CD4-positive, alpha-beta T cell (primary cell): ENCODE measurements around the gene ALK. TPM values are rescaled to one million over a fixed set of nuclear protein-coding genes. Genes with fewer than 3 reads are reported as not detected.

Experiments
- ATAC-seq: fragments of 200-7000 bp; cut with Tn5 transposase; one replicate; pipeline ENCODE4 v1.10.0; 2022; ENCODE audit warnings: mild to moderate bottlenecking; ENCODE audit not compliant: poor library complexity
- CTCF ChIA-PET: fragments of 350-600 bp; sonication (Branson Sonifier 250); formaldehyde crosslinking; loops from one replicate; lab custom pipeline; 2021; ENCODE audit warnings: antibody characterized with exemption, inconsistent platforms; lab: Charles Lee
- POLR2A ChIA-PET: fragments of 350-600 bp; sonication (Branson Sonifier 250); formaldehyde crosslinking; loops from one replicate; lab custom pipeline; 2021; ENCODE audit warnings: antibody characterized with exemption, inconsistent platforms; lab: Charles Lee
- DNase-seq, 14 experiments: peaks; one replicate each; pipeline ENCODE4 v3.0.0-alpha.2; 2013 to 2020; ENCODE audit warnings: mixed read lengths in 2 of 14
- H3K27ac ChIP-seq, 2 donors: one replicate each; pipeline versions ENCODE4 v1.5.1 to v1.7.0; 2013; ENCODE audit warnings: low read length in 2 of 2, low read depth in 1 of 2, mild to moderate bottlenecking in 1 of 2
- H3K27me3 ChIP-seq, 2 experiments: 1 replicate in 1 of 2; 2 replicates in 1 of 2; pipeline versions ENCODE4 v1.6.1 to v1.7.0; 2013; ENCODE audit warnings: low read length in 2 of 2, control low read depth in 1 of 2, mild to moderate bottlenecking in 1 of 2, moderate library complexity in 1 of 2; ENCODE audit not compliant: insufficient read depth in 2 of 2, control insufficient read depth in 1 of 2
- H3K36me3 ChIP-seq: one replicate; pipeline ENCODE4 v1.6.1; 2013; ENCODE audit warnings: low read length, control low read depth; ENCODE audit not compliant: insufficient read depth
- H3K4me1 ChIP-seq: one replicate; pipeline ENCODE4 v1.6.1; 2013; ENCODE audit warnings: low read length, control low read depth; ENCODE audit not compliant: insufficient read depth
- H3K4me3 ChIP-seq: one replicate; pipeline ENCODE4 v1.5.1; 2013; ENCODE audit warnings: mild to moderate bottlenecking, low read length, moderate library complexity
- H3K9me3 ChIP-seq, 2 experiments: 1 replicate in 1 of 2; 2 replicates in 1 of 2; pipeline versions ENCODE4 v1.6.1 to v1.7.0; 2013; ENCODE audit warnings: low read length in 2 of 2, mild to moderate bottlenecking in 2 of 2, control low read depth in 1 of 2, moderate library complexity in 1 of 2; ENCODE audit not compliant: control insufficient read depth in 1 of 2, insufficient read depth in 1 of 2
- H3K27ac Mint-ChIP-seq: one replicate; pipeline ENCODE4 v1.8.0; 2020; ENCODE audit warnings: mixed read lengths
- H3K27me3 Mint-ChIP-seq: one replicate; pipeline ENCODE4 v1.8.0; 2021; ENCODE audit warnings: mixed read lengths
- H3K36me3 Mint-ChIP-seq: one replicate; pipeline ENCODE4 v1.8.0; 2021; ENCODE audit warnings: low read depth, mixed read lengths
- H3K4me1 Mint-ChIP-seq: one replicate; pipeline ENCODE4 v1.8.0; 2021; ENCODE audit warnings: low read depth, mixed read lengths
- H3K4me3 Mint-ChIP-seq: one replicate; pipeline ENCODE4 v1.8.0; 2020; ENCODE audit warnings: mild to moderate bottlenecking, mixed read lengths
- H3K9me3 Mint-ChIP-seq: one replicate; pipeline ENCODE4 v1.8.0; 2020; ENCODE audit warnings: mixed read lengths
- intact Hi-C, 2 experiments: fragments of 100-400 bp; cut with DNase I in 1 of 2; cut with micrococcal nuclease in 1 of 2; formaldehyde crosslinking; loops; one replicate each; pipeline versions ENCODE4 v1.15.1 to v1.9.0; 2023 to 2025; cut with DNase I, micrococcal nuclease
- total RNA-seq, 174 experiments: library from RNA in 2 of 174; stranded (reverse) in 2 of 174; gene quantifications; one replicate each; pipeline ENCODE4 v1.2.3 and lab custom pipeline; 2021 to 2026
- TF ChIP-seq, protein P1 (sequence below): fragments of 200-600 bp; IDR thresholded peaks from one replicate; pipeline ENCODE4 v1.8.0; 2022; ENCODE audit warnings: antibody characterized with exemption, mild to moderate bottlenecking

ALK gene
- total RNA-seq, 2 experiments from 2014 or later = not detected

DNA sequence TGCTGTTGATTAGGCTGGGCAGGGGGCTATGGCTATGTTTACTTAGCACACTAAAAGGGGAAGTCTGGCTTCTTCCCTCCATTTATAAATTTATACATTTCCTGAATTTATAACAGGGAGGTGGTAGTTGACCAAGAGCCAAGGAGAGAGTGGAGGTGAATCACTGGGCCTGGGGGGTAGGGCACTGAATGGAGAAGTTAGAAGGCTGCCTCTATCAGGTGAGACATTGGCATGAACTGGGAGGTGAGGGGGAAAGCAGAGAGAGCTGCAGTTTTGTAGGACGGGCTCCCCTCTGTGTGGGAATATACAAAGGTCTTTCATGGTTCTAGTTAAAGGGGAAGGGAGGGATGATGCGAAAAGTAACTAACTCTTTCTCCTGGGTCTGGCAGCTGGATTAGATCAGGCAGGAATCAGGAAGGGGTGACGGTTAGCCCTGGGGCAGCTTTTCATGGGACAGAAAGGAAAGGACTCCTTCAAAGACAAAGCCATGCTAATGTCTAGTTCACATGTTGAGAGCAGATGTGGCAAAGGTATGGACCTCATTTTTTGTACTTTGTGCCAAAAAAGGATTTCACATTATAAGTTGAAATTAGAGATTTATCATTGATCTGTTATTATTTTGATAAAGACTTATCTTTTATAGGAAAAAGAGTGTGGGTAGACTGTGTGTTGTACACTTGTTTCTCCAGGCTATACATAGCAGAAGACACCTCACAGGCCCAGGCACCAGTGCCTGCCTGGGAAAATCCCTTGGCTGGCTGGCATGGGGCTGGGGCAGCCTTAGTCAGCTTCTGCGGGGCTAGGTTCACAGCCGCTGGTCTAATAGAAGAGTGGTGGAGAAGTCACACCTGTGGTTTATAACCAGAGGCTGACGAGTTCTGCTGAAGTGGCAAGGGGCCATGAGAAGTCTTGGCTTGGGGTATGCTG is 647.4 kb downstream of the ALK start:
- TF ChIP-seq, protein P1, sequence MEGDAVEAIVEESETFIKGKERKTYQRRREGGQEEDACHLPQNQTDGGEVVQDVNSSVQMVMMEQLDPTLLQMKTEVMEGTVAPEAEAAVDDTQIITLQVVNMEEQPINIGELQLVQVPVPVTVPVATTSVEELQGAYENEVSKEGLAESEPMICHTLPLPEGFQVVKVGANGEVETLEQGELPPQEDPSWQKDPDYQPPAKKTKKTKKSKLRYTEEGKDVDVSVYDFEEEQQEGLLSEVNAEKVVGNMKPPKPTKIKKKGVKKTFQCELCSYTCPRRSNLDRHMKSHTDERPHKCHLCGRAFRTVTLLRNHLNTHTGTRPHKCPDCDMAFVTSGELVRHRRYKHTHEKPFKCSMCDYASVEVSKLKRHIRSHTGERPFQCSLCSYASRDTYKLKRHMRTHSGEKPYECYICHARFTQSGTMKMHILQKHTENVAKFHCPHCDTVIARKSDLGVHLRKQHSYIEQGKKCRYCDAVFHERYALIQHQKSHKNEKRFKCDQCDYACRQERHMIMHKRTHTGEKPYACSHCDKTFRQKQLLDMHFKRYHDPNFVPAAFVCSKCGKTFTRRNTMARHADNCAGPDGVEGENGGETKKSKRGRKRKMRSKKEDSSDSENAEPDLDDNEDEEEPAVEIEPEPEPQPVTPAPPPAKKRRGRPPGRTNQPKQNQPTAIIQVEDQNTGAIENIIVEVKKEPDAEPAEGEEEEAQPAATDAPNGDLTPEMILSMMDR = no peak
- no peaks in the 10 kb centered on the region for H3K4me1 Mint-ChIP-seq

DNA sequence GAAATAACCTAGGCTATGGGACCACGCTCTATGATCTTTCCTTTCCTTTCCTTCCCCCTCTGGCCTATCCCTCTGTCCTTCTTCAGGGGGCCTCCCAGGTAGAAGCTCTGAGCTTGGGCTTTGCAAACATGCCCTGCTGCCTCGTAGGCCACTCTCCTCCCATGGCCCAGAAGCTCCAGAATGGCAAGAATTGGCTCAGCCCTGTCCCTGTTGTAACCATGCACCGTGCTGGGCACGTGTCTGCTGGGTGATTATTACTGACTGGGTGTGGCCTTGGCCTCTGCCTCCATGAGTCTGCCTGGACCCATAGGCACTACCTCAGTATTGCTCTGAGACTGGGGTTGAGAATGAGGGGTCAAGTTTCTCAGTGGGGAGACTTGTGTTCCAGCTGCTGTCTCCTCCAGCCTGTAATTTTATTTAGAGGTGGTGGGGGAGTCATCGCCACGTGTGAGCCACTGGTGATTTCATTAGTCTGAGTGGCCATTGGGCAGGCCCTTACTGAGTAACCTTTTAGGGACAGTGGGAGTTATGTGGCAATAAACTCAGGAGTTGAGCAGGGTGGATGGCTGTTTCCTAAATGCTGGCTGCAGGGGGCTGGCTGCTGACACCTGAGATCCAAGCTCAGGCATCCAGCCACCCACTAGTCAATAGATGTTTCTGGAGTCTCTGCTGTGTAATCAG is 648.2 kb downstream of the ALK start:
- Mint-ChIP-seq H3K27ac (no peak overlapping the region), H3K4me1 (no peaks in the 10 kb centered on the region), H3K36me3 (no peaks in the 10 kb centered on the region), H3K27me3 (peaks cover 51% of the 10 kb centered on the region), H3K9me3 (no peaks in the 10 kb centered on the region), H3K4me3 (no peak overlapping the region)
- no peak overlapping the region for H3K27ac ChIP-seq
- no peaks in the 10 kb centered on the region for H3K4me1 ChIP-seq
- DNase-seq (no peak), ATAC-seq (no peak)
- TF ChIP-seq, protein P1 = no peak
- intact Hi-C loops = no loop called here
- H3K4me3 ChIP-seq = no peak overlapping the region
- H3K27me3 ChIP-seq = peaks cover 0 to 2% of the 10 kb centered on the region in 2 experiments
- no peaks in the 10 kb centered on the region for H3K36me3 ChIP-seq
- no peaks in the 10 kb centered on the region for H3K9me3 ChIP-seq
- ChIA-PET CTCF (no interaction called here), POLR2A (no interaction called here)

More for the DNA sequence above, 647.4 kb downstream of the ALK start:
- H3K36me3 ChIP-seq = no peaks in the 10 kb centered on the region
- Mint-ChIP-seq H3K36me3 (no peaks in the 10 kb centered on the region), H3K27ac (no peak overlapping the region), H3K4me3 (no peak overlapping the region), H3K27me3 (peaks cover 51% of the 10 kb centered on the region), H3K9me3 (no peaks in the 10 kb centered on the region)
- no peak overlapping the region for H3K27ac ChIP-seq
- H3K4me1 ChIP-seq = no peaks in the 10 kb centered on the region
- H3K27me3 ChIP-seq = peaks cover 0 to 2% of the 10 kb centered on the region in 2 experiments
- H3K4me3 ChIP-seq = no peak overlapping the region
- POLR2A ChIA-PET = no interaction called here
- DNase-seq = no peak
- intact Hi-C loops = no loop called here
- no peaks in the 10 kb centered on the region for H3K9me3 ChIP-seq
- ATAC-seq = no peak
- CTCF ChIA-PET = no interaction called here

DNA sequence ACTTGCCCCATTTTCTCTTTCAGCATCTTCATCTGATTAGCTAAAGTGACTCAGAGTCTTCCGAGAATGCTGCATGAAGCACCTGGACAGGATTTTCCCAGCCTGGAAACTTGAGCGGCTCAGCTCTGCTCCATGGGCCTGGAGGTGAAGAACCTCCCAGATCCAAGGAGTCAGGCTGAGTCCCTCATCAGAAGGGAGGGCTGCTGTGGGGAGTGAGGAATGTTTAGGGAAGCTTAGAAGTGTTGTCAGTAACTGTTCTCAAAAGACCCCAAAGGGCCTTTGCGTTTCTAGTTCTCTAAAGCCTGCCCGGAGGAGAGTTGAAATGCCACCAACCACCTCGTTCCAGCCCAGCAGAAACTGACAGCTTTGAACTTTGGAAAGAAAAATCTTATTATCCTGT is 649.1 kb downstream of the ALK start:
- Histone ChIP-seq H3K9me3 (no peaks in the 10 kb centered on the region), H3K4me3 (no peak overlapping the region), H3K27ac (no peak overlapping the region), H3K36me3 (no peaks in the 10 kb centered on the region), H3K4me1 (no peaks in the 10 kb centered on the region), H3K27me3 (peaks cover 0 to 2% of the 10 kb centered on the region in 2 experiments)
- intact Hi-C loops = no loop called here
- no peak overlapping the region for H3K4me3 Mint-ChIP-seq
- POLR2A ChIA-PET = no interaction called here
- no peaks in the 10 kb centered on the region for H3K9me3 Mint-ChIP-seq
- H3K36me3 Mint-ChIP-seq = no peaks in the 10 kb centered on the region
- no peak for ATAC-seq
- no peak for DNase-seq
- CTCF ChIA-PET = no interaction called here
- no peak overlapping the region for H3K27ac Mint-ChIP-seq
- no peaks in the 10 kb centered on the region for H3K4me1 Mint-ChIP-seq
- TF ChIP-seq, protein P1 = no peak
- peaks cover 45% of the 10 kb centered on the region for H3K27me3 Mint-ChIP-seq
